Inflammatory macrophage (primary cell): ENCODE measurements around the gene THEM5.
"Not testable (repeated sequence)": the region's sequence is repeated elsewhere in the genome, so short reads cannot be mapped to it uniquely, and the experiment has no call there.

ENCODE experiments used
- DNase-seq, 2 donors: peaks; one replicate each; pipeline ENCODE4 v3.0.0-alpha.2; 2020 to 2022

The THEM5 gene

GRCh38 chr1:151867321-151867720 lies 13.8 kb upstream of the THEM5 start:
- DNase-seq = peak; percentile 62 to 63

DNA sequence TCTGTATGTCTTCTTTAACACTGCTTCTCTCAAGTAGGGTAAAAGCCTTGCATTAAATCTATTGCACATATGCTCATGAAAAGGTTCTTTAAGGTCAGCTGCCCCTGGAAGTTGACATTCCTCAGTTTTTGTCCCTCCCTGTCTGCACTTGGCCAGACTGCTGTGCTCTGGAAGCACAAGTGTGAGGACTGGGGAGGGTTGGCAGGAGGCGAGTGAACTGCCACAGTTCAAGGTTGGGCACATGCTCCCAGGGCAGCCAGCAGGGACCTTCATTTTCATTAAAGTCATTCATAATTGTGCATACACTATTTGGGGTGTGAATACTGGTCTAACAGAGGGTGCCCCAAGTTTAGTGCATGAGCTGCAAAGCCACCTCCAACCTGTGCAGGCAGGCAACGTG lies 10.9 kb upstream of the THEM5 start:
- no peak for DNase-seq

- no peak for DNase-seq
These were observed 9.1 kb upstream of the THEM5 start for GRCh38 chr1:151862604-151863003.

DNA sequence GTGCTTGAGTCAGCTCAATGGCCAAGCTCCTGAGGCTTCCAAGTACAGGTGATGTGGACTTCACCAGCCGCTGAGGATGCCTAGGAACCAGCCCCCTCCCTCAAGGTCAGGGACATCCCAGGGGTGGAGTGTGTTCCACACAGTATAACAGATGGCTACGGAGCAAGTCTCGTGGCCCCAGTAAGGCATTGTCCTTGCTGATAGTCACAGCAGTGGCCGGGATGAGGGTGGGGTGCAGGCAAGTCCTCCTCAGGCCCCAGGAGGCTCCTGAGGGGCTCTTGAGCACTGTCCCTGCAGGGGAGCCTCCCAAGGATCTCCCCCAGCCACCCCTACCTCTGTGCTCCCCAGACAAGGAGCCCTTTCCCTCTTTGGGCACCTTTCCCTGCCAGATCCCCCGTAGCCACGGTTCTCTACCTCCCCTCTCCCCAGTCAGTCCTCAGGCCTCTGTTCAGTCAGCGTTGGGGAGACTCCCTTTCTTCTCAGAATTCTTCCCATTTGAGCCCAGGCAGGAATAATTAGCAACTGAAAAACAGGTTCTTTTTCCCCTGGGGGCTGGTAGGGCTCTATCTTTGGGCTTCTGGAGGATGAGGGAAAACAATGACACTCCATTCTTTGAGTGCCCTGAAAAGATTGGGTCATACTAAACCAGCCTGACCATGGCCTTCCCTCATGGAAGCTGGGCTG lies 7.1 kb upstream of the THEM5 start:
- no peak for DNase-seq

GRCh38 chr1:151859891-151860293 lies 6.4 kb upstream of the THEM5 start:
- DNase-seq = no peak

DNA sequence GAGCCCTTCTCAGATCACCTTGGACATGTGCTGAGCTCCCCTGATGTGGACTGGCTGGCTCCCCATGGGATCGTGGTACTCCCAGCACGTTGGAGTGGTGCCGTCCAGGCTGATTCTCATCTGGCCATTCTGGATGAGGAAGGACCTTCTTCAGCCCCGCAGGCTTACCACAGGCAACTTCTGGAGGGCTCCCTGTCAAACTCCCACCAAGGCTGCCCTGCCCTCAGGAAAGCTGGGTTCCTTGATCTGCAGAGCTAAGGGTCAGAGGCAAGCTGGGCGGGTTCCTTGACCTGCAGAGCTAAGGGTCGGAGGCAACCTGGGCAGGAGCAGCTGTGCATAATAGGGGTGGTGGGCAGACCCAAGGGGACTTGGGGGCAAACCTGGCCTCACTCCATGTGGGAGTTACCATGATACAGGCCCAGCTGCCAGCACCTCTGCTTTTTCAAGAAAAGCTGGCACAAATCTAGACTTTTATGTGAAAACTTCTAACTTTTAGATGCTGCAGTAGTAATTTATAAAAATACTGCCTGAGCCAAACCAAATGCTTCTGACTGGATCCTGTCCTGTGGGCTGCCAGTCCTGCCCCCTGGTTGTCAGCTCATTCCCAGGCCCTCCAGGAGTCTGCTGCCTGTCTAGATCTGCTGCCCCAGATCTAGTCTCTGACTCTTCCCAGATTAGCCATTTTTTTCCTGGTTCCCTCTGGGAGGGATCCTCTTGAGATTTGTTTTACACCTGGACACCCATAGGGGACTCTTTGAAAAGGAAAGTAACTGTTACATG lies 5.6 kb upstream of the THEM5 start:
- no peak for DNase-seq

GRCh38 chr1:151858030-151858746 lies 4.7 kb upstream of the THEM5 start:
- peak in 1 of 2 donors; percentile 9 for DNase-seq

DNA sequence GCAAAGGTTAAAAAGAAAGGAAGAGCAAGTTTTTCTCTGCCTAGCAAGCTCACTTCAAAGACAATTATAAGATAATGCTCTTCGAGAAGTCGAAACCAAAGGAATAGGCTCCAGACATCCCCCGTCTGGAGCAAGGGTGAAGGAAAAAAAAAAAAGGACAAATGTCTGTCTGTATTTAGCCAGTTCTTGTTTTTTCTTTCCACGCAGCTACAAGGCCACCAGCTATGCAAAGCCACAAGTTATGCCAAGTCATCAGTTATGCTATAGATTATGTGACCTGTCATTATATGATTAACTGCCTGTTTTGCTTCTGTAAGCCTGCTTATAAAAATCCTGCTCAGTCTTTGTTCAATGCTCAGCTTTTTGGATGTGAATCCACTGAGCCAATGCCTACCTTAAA lies 2.4 kb upstream of the THEM5 start:
- no peak for DNase-seq

DNA sequence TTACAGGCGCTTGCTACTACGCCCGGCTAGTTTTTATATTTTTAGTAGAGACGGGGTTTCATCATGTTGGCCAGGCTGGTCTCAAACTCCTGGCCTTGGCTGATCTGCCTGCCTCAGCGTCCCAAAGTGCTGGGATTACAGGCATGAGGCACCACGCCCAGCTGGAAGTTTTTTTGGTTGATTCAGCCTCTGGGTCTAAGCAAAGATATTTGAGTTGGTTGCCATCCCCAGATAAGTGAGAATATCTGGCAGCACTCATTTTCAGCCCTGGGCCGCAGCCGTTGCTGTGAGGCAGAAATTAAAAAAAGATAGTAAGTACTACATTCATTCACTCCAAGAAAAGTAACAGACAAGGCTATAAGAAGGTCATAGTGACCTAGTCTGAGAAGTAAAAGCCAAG lies 2.0 kb upstream of the THEM5 start:
- not testable (repeated sequence) for DNase-seq

DNA sequence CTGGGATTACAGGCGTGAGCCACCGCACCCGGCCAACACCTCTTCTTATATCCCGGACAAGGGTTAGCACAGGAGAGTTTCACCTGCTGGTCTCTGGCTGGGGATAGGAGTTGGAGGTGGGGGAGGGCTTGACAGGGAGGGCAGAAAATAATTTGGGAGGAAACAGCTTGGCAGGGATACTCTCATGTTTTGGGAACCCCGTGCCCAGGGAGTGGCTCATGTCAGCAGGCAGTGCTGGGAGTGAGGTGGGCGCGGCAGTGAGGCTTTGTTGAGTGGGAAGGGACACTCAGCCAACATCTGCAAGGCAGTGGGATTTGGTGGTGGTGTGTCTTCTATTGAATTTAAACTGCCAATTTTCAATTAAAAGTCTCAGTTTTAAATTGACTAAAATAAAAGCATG lies 1.1 kb upstream of the THEM5 start:
- no peak for DNase-seq

DNA sequence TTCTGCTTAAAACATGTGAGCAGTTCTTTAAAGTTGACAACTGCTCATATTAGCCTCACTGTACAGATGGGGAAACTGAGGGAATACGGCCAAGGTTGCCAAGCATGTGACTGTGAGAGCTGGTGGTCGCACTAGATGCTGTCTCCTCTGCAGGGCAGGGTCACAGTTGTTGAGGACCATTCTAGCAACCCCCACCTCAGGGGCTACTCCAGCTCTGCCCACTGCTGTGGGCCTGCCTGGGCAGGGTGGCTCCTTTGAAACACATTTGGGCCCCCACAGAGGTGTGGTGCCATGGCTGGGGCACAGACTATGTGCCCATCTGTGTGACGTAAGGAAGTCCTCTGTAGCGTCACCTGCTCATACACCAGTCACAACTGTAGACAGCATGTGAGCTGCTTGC lies 779 bp downstream of the THEM5 start:
- no peak for DNase-seq

DNA sequence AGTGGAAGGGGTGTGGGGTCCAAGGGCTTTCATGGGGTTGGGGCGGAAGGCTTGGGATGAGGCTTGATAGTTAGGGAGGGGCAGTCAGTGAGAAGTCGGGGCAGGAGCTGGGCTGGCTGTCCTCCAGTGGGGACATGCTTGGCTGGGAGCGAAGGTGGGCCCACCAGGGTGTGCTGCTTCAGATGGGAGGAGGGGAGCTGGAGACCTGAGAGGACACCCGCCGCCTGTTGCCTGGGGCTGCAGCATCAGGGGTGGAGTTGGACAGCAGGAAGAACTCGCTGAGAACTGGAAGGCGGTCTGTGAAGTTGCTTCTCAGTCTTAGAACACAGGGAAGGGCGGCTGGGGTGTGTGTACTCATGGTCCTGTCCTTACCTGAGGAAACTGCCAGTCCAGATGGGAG lies 1.6 kb downstream of the THEM5 start:
- DNase-seq = no peak

DNA sequence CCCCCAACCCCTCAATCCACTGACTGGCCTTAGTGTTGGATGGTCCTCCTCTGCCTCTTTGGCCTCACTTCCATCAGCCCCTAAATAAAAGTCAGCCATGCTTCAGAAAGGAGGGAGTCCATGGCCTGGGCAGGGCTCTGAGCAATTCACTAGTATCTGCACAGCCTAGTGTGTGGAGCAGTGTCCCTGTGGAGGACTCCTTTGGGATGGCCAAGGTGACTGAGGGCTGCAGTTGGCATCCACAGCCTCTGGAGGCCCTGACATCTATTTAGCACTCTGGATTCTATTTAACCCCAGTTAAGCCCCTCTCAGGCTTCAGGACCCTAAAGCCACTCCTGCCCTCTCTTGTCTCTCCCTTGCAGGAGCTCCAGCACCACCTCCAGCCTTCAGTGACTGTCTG lies 3.6 kb downstream of the THEM5 start:
- DNase-seq = no peak

GRCh38 chr1:151849126-151849525 lies 4.4 kb downstream of the THEM5 start:
- no peak for DNase-seq

DNA sequence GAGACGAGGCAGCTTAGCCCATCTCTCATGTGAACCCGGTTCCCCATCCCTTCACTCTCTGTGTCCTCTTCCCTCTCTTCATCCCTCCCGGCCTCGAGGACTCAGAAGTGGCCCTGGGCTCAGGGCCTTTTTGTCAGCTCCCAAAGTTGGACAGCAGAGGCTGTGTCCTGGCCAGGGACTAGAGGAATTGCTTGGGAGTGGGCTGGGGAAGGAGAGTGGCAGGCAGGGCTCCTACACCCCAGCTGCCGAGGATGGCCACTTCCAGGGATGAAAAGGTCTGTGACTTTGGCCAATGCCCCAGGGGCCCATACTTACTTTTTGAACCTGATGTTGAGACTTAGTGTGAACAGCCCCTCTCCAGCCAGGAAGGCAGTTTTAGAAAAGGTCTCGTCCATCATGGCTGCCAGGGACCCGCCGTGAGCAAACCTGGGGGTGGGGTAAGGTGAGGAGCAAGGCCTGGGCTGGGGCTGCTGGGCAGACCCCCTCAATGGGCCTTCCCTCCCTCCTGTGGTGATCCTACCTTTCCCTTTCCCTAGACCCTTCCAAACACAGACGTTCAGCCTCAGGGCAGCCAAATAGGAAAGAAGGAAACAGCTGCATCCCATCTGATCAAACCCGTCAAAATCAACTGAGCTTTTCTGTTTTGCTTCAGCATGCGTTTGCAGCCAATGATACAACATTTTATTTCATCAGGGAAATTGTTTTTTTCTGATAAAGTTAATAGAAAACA lies 5.5 kb downstream of the THEM5 start:
- DNase-seq = no peak

GRCh38 chr1:151846686-151847237 lies 6.8 kb downstream of the THEM5 start:
- no peak for DNase-seq

DNA sequence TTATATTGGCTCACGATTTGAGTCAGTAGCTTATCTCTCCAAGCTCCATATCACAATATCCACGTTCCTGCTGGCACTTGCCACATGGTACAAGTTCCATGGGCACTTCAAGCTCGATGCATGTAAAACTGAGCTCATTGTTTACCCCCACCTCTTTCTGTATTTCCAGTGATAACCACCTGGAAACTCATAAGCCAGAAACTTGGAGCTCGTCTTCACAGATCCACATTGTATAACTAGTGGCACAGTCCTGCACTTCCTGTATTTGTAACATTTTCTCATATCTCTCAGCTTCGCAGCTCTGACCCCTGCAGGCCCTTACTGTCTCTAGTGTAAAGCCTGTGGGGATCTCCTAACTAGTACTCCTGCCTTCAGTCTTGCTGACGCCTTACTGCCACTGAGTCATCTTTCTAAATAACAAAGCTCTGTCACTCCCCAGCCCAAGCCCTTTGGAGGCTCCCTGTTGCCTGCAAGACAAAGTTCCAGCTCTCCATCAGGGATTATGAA lies 7.4 kb downstream of the THEM5 start:
- DNase-seq = peak in 1 of 2 donors; percentile 34

DNA sequence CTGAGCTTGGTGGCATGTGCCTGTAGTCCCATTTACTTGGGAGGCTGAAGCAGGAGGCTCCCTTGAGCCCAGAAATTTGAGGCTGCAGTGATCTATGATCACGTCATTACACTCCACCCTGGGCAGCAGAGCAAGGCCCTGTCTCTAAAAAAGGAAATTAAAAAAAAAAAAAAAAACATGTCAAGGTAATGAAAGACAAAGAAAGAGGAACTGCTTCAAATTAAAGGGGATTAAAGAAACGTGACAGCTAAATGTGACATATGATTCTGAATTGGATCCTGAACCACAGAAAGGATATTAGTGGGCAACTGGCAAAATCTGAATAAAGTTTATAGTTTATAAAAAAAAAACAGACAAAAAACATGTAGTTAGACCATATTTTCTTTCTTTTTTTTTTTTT lies 10.1 kb downstream of the THEM5 start:
- DNase-seq = no peak

- DNase-seq = no peak
These were observed 12.4 kb downstream of the THEM5 start for GRCh38 chr1:151841141-151841540.

DNA sequence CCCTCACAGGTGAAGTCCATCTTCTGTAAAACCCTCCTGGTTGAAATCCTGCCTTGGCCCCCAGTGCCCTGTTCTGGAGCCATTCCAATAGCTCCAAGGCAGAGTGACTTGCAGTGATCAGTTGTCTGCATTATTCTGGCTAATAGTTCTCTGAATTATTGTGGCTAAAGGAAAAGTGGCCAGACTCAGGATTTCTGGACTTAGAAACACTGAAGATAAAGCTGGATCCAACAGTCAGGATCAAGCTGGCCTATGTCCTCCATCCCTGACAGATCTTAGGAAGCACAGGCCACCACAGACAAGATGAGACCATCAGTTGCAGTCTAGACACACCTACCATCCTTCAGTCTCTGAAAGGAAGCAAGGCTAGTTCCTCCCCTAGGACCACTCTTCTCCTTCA lies 13.1 kb downstream of the THEM5 start:
- no peak for DNase-seq

- no peak for DNase-seq
These were observed 13.8 kb downstream of the THEM5 start, which contains the start of gene C2CD4D for GRCh38 chr1:151839457-151840403. C2CD4D (minus strand) TSS chr1:151839820; CDS start chr1:151838989, 831 bp downstream.
